HepG2 (cell line): ENCODE data around the gene SLC16A11. TPM values are rescaled to one million over a fixed set of nuclear protein-coding genes. Genes with fewer than 3 reads are reported as not detected.

Experiments used
- BORCS8-MEF2B ChIP-seq: sonication (generic); formaldehyde crosslinking; IDR thresholded peaks from 2 replicates; pipeline ENCODE4 v1.8.0; 2022; ENCODE audit warnings: mild to moderate bottlenecking, missing genetic modification reagents
- CCAR2 ChIP-seq: fragments of 200-400 bp; formaldehyde crosslinking; optimal IDR thresholded peaks from 2 replicates; pipeline ENCODE3; 2018; ENCODE audit warnings: low read depth, mild to moderate bottlenecking, low read length, moderate library complexity
- ETV6 ChIP-seq: sonication (generic); formaldehyde crosslinking; conservative IDR thresholded peaks from 2 replicates; pipeline ENCODE4 v1.4.0; 2020; ENCODE audit warnings: missing genetic modification reagents
- FOXO1 ChIP-seq: sonication (generic); formaldehyde crosslinking; IDR thresholded peaks from 2 replicates; pipeline ENCODE4 v1.4.0; 2020; ENCODE audit warnings: missing genetic modification reagents
- HES4 ChIP-seq: sonication (generic); formaldehyde crosslinking; IDR thresholded peaks from 2 replicates; pipeline ENCODE4 v1.9.0; 2021; ENCODE audit warnings: mild to moderate bottlenecking, missing genetic modification reagents, borderline replicate concordance
- KDM4B ChIP-seq: sonication (generic); formaldehyde crosslinking; IDR thresholded peaks from 2 replicates; pipeline ENCODE4 v1.4.0; 2020; ENCODE audit warnings: missing genetic modification reagents
- MBD4 ChIP-seq: IDR thresholded peaks from 2 replicates; pipeline ENCODE4 v1.6.1; 2012; ENCODE audit warnings: low read length, inconsistent platforms, borderline replicate concordance
- MYC ChIP-seq: sonication (generic); formaldehyde crosslinking; IDR thresholded peaks from 2 replicates; pipeline ENCODE4 v1.9.0; 2021; ENCODE audit warnings: missing genetic modification reagents, borderline replicate concordance
- TBX3 ChIP-seq: fragments of 450-650 bp; IDR thresholded peaks from 2 replicates; pipeline ENCODE4 v1.6.1; 2017; ENCODE audit warnings: antibody characterized with exemption, mild to moderate bottlenecking, inconsistent platforms, borderline replicate concordance
- ZBTB7A ChIP-seq: sonication (generic); formaldehyde crosslinking; IDR thresholded peaks from 2 replicates; pipeline ENCODE4 v1.8.0; 2022; ENCODE audit warnings: mild to moderate bottlenecking, missing genetic modification reagents
- ZNF569 ChIP-seq: sonication (generic); formaldehyde crosslinking; IDR thresholded peaks from 2 replicates; pipeline ENCODE4 v1.5.0; 2020; ENCODE audit warnings: mild to moderate bottlenecking, missing genetic modification reagents, moderate library complexity, borderline replicate concordance
- ZNF629 ChIP-seq: sonication (generic); formaldehyde crosslinking; conservative IDR thresholded peaks from 2 replicates; pipeline ENCODE4 v1.5.0; 2020; ENCODE audit warnings: missing genetic modification reagents
- ZNF850 ChIP-seq: sonication (generic); formaldehyde crosslinking; conservative IDR thresholded peaks from 2 replicates; pipeline ENCODE4 v1.9.0; 2021; ENCODE audit warnings: mild to moderate bottlenecking, missing genetic modification reagents
- polyA plus RNA-seq, 8 experiments: library from polyadenylated mRNA; depleted of rRNA in 3 of 8; stranded (reverse) in 7 of 8; unstranded in 1 of 8; fragments of >200 nt; fragmentation: Illumina TruSeq in 4 of 8; extraction: Trizol in 4 of 8; gene quantifications; 2 replicates each; pipeline versions ENCODE4 v1.2.1 to v1.2.3, GENCODE V29; 2011 to 2016; ENCODE audit warnings: low read depth in 4 of 8, missing spikeins in 1 of 8, mixed read lengths in 1 of 8; ENCODE audit not compliant: insufficient read depth in 1 of 8
- total RNA-seq, 5 experiments: library from RNA; depleted of rRNA; stranded (reverse); fragments of >200 nt; fragmentation: Illumina TruSeq; extraction: Trizol; gene quantifications; 2 replicates each; pipeline ENCODE4 v1.2.3, GENCODE V29; 2016; ENCODE audit warnings: low read depth in 1 of 5
- TF ChIP-seq, protein P1 (sequence below), 2 experiments: fragments of 450-650 bp in 1 of 2; sonication (generic) in 1 of 2; formaldehyde crosslinking in 1 of 2; IDR thresholded peaks; 2 replicates each; pipeline versions ENCODE4 v1.6.1 to v1.8.0; 2016 to 2022; ENCODE audit warnings: antibody characterized with exemption in 1 of 2, mild to moderate bottlenecking in 1 of 2, missing genetic modification reagents in 1 of 2
- TF ChIP-seq, protein P2 (sequence below): sonication (generic); formaldehyde crosslinking; IDR thresholded peaks from 2 replicates; pipeline ENCODE4 v1.4.0; 2020; ENCODE audit warnings: missing genetic modification reagents; ENCODE audit errors: not compliant biosample characterization
- TF ChIP-seq, protein P3 (sequence below): sonication (generic); formaldehyde crosslinking; IDR thresholded peaks from 2 replicates; pipeline ENCODE4 v1.4.0; 2020; ENCODE audit warnings: mild to moderate bottlenecking, low read depth, missing genetic modification reagents

SLC16A11 gene
- total and polyA plus RNA-seq, 2 of the 13 experiments (the other 11 are each of a cell fraction or from before 2014, with no cell fraction given): not detected

DNA sequence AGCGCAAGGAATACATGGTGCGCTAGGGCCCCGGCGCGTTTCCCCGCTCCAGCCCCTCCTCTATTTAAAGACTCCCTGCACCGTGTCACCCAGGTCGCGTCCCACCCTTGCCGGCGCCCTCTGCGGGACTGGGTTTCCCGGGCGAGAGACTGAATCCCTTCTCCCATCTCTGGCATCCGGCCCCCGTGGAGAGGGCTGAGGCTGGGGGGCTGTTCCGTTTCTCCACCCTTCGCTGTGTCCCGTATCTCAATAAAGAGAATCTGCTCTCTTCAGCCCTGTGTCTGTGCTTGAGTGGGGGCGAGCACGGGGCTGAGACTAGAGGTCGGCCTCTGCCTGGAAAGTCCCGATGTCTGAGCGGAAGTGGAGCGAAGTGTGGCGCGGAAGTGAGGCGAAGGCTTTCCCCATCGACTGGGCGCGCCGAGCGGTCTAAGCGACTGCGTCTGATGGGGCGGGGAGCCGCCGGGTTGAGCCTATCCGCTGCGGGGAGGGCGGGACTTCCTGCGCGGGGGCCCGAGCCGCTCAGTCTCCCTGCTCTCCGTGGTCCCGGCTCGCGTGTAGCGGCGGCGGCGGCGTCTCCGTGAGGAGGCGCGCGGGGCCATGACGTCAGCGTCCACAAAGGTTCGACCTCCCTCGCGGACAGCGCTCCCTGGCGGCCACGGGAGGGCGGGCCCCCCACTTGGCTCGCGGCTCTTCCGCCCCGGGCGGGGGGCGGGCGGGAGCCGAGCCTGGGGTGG is 29.5 kb downstream of the SLC16A11 start (continued):
- TF ChIP-seq, protein P1, sequence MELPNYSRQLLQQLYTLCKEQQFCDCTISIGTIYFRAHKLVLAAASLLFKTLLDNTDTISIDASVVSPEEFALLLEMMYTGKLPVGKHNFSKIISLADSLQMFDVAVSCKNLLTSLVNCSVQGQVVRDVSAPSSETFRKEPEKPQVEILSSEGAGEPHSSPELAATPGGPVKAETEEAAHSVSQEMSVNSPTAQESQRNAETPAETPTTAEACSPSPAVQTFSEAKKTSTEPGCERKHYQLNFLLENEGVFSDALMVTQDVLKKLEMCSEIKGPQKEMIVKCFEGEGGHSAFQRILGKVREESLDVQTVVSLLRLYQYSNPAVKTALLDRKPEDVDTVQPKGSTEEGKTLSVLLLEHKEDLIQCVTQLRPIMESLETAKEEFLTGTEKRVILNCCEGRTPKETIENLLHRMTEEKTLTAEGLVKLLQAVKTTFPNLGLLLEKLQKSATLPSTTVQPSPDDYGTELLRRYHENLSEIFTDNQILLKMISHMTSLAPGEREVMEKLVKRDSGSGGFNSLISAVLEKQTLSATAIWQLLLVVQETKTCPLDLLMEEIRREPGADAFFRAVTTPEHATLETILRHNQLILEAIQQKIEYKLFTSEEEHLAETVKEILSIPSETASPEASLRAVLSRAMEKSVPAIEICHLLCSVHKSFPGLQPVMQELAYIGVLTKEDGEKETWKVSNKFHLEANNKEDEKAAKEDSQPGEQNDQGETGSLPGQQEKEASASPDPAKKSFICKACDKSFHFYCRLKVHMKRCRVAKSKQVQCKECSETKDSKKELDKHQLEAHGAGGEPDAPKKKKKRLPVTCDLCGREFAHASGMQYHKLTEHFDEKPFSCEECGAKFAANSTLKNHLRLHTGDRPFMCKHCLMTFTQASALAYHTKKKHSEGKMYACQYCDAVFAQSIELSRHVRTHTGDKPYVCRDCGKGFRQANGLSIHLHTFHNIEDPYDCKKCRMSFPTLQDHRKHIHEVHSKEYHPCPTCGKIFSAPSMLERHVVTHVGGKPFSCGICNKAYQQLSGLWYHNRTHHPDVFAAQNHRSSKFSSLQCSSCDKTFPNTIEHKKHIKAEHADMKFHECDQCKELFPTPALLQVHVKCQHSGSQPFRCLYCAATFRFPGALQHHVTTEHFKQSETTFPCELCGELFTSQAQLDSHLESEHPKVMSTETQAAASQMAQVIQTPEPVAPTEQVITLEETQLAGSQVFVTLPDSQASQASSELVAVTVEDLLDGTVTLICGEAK (IDR thresholded peaks at IDR 0.05): peak; percentile 15; the same call in 1 of the 2 replicates
- TF ChIP-seq, protein P1 (CRISPR knock-in tag; IDR thresholded peaks at IDR 0.05): peak; percentile 84
- peak; percentile 56 for TF ChIP-seq ZBTB7A (CRISPR knock-in tag)
- TF ChIP-seq, protein P2, sequence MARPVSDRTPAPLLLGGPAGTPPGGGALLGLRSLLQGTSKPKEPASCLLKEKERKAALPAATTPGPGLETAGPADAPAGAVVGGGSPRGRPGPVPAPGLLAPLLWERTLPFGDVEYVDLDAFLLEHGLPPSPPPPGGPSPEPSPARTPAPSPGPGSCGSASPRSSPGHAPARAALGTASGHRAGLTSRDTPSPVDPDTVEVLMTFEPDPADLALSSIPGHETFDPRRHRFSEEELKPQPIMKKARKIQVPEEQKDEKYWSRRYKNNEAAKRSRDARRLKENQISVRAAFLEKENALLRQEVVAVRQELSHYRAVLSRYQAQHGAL: no peak
- TF ChIP-seq, protein P3, sequence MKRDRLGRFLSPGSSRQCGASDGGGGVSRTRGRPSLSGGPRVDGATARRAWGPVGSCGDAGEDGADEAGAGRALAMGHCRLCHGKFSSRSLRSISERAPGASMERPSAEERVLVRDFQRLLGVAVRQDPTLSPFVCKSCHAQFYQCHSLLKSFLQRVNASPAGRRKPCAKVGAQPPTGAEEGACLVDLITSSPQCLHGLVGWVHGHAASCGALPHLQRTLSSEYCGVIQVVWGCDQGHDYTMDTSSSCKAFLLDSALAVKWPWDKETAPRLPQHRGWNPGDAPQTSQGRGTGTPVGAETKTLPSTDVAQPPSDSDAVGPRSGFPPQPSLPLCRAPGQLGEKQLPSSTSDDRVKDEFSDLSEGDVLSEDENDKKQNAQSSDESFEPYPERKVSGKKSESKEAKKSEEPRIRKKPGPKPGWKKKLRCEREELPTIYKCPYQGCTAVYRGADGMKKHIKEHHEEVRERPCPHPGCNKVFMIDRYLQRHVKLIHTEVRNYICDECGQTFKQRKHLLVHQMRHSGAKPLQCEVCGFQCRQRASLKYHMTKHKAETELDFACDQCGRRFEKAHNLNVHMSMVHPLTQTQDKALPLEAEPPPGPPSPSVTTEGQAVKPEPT (CRISPR knock-in tag): no peak
- no peak; the same call in 1 of the 2 replicates for TF ChIP-seq FOXO1
- TF ChIP-seq ZNF850 (CRISPR knock-in tag): no peak
- no peak; the same call in 1 of the 2 replicates for TF ChIP-seq HES4
- no peak for TF ChIP-seq ZNF569
- TF ChIP-seq MBD4: no peak
- no peak for TF ChIP-seq ZNF629 (CRISPR knock-in tag)
- no peak for TF ChIP-seq CCAR2
- peak; percentile 71; the same call in 1 of the 2 replicates for TF ChIP-seq MYC (CRISPR knock-in tag)
- no peak for TF ChIP-seq BORCS8-MEF2B (CRISPR knock-in tag)
- TF ChIP-seq KDM4B: no peak
- peak; percentile 24; the same call in 1 of the 2 replicates for TF ChIP-seq TBX3
- TF ChIP-seq ETV6: no peak
